Smooth muscle cell (in vitro differentiated cells): Measurements from ENCODE around the gene CD79B. TPM values are rescaled to one million over a fixed set of nuclear protein-coding genes. Genes with fewer than 3 reads are reported as not detected.

Experiments
- DNase-seq: peaks from one replicate; lab custom pipeline; 2025; ENCODE audit not compliant: unreplicated experiment; lab: John Stamatoyannopoulos, UW
- H2AFZ ChIP-seq: fragments of 200-600 bp; sonication (generic); 2 replicates; pipeline ENCODE4 v1.6.0; 2016; ENCODE audit warnings: antibody characterized with exemption, low read depth, mild to moderate bottlenecking
- H3F3A ChIP-seq: fragments of 200-600 bp; sonication (generic); 2 replicates; pipeline ENCODE4 v1.6.0; 2017; ENCODE audit warnings: antibody characterized with exemption, low read depth
- H3K27ac ChIP-seq: fragments of 200-600 bp; sonication (generic); 2 replicates; pipeline ENCODE4 v1.5.1; 2016; ENCODE audit warnings: low read depth, mild to moderate bottlenecking
- H3K27me3 ChIP-seq: fragments of 200-600 bp; sonication (generic); 2 replicates; pipeline ENCODE4 v1.6.1; 2016; ENCODE audit warnings: low read depth, mild to moderate bottlenecking
- H3K36me3 ChIP-seq: fragments of 200-600 bp; sonication (generic); 2 replicates; pipeline ENCODE4 v1.5.1; 2016; ENCODE audit warnings: low read depth
- H3K4me1 ChIP-seq: fragments of 200-600 bp; sonication (generic); 2 replicates; pipeline ENCODE4 v1.5.1; 2016; ENCODE audit warnings: low read depth
- H3K4me2 ChIP-seq: fragments of 200-600 bp; sonication (generic); 2 replicates; pipeline ENCODE4 v1.6.0; 2016; ENCODE audit warnings: mild to moderate bottlenecking
- H3K4me3 ChIP-seq: fragments of 200-600 bp; sonication (generic); 2 replicates; pipeline ENCODE4 v1.5.1; 2016; ENCODE audit warnings: mild to moderate bottlenecking
- H3K79me2 ChIP-seq: fragments of 200-600 bp; sonication (generic); 2 replicates; pipeline ENCODE4 v1.6.0; 2016; ENCODE audit warnings: low read depth, mild to moderate bottlenecking
- H3K9ac ChIP-seq: fragments of 200-600 bp; sonication (generic); 2 replicates; pipeline ENCODE4 v1.6.0; 2016; ENCODE audit warnings: low read depth
- H3K9me3 ChIP-seq: fragments of 200-600 bp; sonication (generic); replicated peaks from 2 replicates; pipeline ENCODE4 v1.5.1; 2016; ENCODE audit warnings: low read depth
- H4K20me1 ChIP-seq: fragments of 200-600 bp; sonication (generic); 2 replicates; pipeline ENCODE4 v1.6.0; 2016; ENCODE audit warnings: low read depth
- WGBS: methylation state at CpG from one replicate; pipeline ENCODE4 v1.1.7; 2016; ENCODE audit warnings: low lambda C conversion rate; 5-methylcytosine and 5-hydroxymethylcytosine counted together
- polyA plus RNA-seq: library from polyadenylated mRNA; unstranded; fragments of >200 nt; fragmentation: Nextera tagmentation; extraction: Ambion mirVana; gene quantifications from 2 replicates; pipeline ENCODE4 v1.2.1, GENCODE V29; 2016
- total RNA-seq: library from RNA; depleted of rRNA; stranded (reverse); fragments of >200 nt; gene quantifications from 2 replicates; pipeline ENCODE4 v1.2.3, GENCODE V29; 2014
- TF ChIP-seq, protein P1 (sequence below): fragments of 200-600 bp; sonication (generic); IDR thresholded peaks from 2 replicates; pipeline ENCODE4 v1.5.1; 2017; ENCODE audit warnings: borderline replicate concordance, mild to moderate bottlenecking, antibody characterized with exemption; ENCODE audit not compliant: insufficient read depth, poor library complexity, severe bottlenecking

CD79B gene
- total and polyA plus RNA-seq, 2 experiments from 2014 or later, result not detected

DNA sequence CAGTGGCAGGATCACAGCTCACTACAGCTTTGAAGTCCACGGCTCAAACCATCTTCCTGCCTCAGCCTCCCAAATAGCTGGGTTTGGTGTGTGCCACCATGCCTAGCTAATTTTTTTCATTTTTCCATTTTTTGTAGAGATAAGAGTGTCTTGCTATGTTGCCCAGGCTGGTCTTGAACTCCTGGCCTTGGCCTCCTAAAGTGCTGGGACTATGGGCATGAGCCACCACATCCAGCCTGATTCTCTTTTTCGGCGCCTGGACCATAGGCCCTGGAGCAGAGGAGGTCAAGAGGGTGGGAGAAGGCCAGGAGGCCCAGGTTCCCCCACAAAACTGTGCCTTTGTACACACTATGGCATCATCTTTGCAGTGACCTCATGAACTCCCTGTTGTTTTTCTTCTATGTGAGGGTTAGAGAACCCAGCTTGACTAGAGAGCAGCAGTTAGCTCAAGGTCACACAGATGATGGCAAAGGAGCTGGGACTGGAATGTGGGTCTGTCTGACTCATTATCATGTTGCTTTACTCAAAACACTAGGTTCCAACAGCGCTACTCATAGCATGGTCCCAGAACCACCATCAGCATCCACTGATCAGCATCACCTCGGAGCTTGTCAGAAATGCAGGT, 24.3 kb upstream of the CD79B start:
- Histone ChIP-seq H3K4me2 (no peak overlapping the region), H3K27ac (no peak overlapping the region), H4K20me1 (no peaks in the 10 kb centered on the region), H3K79me2 (no peaks in the 10 kb centered on the region), H2AFZ (no peak overlapping the region), H3K36me3 (no peaks in the 10 kb centered on the region), H3K9me3 (no peaks in the 10 kb centered on the region), H3F3A (no peaks in the 10 kb centered on the region), H3K9ac (no peak overlapping the region), H3K27me3 (no peaks in the 10 kb centered on the region), H3K4me1 (no peaks in the 10 kb centered on the region), H3K4me3 (no peak overlapping the region)
- DNase-seq, result no peak
- TF ChIP-seq, protein P1, sequence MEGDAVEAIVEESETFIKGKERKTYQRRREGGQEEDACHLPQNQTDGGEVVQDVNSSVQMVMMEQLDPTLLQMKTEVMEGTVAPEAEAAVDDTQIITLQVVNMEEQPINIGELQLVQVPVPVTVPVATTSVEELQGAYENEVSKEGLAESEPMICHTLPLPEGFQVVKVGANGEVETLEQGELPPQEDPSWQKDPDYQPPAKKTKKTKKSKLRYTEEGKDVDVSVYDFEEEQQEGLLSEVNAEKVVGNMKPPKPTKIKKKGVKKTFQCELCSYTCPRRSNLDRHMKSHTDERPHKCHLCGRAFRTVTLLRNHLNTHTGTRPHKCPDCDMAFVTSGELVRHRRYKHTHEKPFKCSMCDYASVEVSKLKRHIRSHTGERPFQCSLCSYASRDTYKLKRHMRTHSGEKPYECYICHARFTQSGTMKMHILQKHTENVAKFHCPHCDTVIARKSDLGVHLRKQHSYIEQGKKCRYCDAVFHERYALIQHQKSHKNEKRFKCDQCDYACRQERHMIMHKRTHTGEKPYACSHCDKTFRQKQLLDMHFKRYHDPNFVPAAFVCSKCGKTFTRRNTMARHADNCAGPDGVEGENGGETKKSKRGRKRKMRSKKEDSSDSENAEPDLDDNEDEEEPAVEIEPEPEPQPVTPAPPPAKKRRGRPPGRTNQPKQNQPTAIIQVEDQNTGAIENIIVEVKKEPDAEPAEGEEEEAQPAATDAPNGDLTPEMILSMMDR, result no peak
- 95% methylated on average over 5 of the region's 5 CpGs for WGBS

DNA sequence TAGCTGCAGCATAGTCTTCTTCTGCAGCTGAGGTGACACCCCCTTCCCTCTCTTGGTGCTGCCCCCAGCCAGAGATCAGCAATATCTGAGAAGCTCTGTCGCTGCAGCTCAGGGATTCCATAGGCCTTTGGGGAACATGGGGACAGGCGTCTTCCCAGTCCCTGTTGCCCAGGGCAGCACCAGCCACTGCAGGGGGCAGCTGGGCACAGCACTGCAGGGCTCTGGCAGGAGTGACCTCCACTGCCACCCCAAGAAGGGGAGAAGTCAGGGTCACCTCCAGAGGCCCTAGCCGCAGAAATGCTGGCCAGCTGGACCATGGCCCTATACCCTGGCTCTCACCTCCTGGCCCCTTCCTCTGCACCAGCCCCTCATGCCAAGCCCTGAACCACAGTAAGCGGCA, 23.7 kb upstream of the CD79B start:
- TF ChIP-seq, protein P1, result no peak
- no peaks in the 10 kb centered on the region for H3K36me3 ChIP-seq
- no peak overlapping the region for H3K4me3 ChIP-seq
- 87% methylated on average over 4 of the region's 4 CpGs for WGBS
- no peaks in the 10 kb centered on the region for H3K4me1 ChIP-seq
- H3K9ac ChIP-seq, result no peak overlapping the region
- no peaks in the 10 kb centered on the region for H3K27me3 ChIP-seq
- no peaks in the 10 kb centered on the region for H3K9me3 ChIP-seq
- no peak overlapping the region for H3K4me2 ChIP-seq
- no peaks in the 10 kb centered on the region for H3K79me2 ChIP-seq
- H4K20me1 ChIP-seq, result no peaks in the 10 kb centered on the region
- no peaks in the 10 kb centered on the region for H3F3A ChIP-seq
- no peak overlapping the region for H2AFZ ChIP-seq
- no peak overlapping the region for H3K27ac ChIP-seq
- no peak for DNase-seq

DNA sequence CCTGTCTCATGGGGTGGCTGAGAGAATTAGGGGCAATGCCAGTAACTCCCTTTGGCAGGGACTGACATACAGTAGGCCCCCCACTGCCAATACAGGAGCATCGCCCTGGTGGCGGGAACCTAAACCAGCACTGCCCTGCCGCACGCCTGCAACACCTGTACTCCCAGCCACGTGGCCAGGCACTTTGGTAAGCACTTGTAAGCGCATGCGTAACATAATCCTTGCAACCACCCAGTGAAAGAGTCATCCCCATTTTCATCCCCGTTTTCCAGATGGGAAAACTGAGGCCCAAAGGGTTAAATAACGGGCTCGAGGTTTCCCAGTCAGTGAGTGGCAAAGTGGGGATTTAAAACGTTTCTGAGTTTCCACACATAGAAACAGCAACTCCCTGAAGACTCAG, 23.1 kb upstream of the CD79B start:
- TF ChIP-seq, protein P1, result no peak
- no peaks in the 10 kb centered on the region for H3F3A ChIP-seq
- H3K36me3 ChIP-seq, result no peaks in the 10 kb centered on the region
- no peak overlapping the region for H3K27ac ChIP-seq
- no peaks in the 10 kb centered on the region for H4K20me1 ChIP-seq
- WGBS, result 86% methylated on average over 11 of the region's 11 CpGs
- no peaks in the 10 kb centered on the region for H3K4me1 ChIP-seq
- no peak overlapping the region for H2AFZ ChIP-seq
- no peak overlapping the region for H3K9ac ChIP-seq
- H3K27me3 ChIP-seq, result no peaks in the 10 kb centered on the region
- H3K79me2 ChIP-seq, result no peaks in the 10 kb centered on the region
- no peak for DNase-seq
- no peak overlapping the region for H3K4me2 ChIP-seq
- H3K4me3 ChIP-seq, result no peak overlapping the region
- H3K9me3 ChIP-seq, result no peaks in the 10 kb centered on the region

DNA sequence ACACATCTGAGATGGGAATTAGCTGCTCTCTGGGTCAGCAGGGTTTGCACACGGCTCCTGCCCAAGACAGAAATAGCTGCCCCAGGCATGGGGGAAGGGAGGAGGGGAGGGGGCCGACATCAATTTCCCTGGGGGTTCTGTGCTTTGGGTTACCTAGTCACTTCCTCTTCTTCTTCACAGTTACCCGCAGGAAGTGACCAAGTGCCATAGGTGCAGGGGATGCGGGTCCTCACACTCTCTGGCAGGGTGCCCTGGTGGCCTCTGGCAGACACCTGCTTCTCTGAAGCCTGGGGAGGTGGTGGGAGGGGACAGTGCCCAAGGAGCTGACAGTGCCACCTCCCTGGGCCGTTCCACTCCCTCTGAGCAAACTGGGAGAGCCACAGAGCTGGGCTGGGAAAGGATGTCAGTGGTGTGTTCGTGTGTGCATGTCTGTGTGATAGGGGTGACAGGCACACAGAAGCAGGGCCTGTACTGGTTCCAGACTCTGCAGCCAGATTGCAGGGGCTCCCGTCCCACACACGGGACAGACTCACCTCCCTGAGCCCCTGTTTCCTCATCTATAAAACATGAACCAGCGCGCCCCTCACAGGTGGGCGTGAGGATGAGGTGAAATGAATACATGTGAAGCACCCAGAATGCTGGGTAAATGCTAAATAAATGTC, 22.4 kb upstream of the CD79B start:
- no peaks in the 10 kb centered on the region for H3F3A ChIP-seq
- no peaks in the 10 kb centered on the region for H3K79me2 ChIP-seq
- H3K9me3 ChIP-seq, result no peaks in the 10 kb centered on the region
- no peak overlapping the region for H3K4me3 ChIP-seq
- H3K36me3 ChIP-seq, result no peaks in the 10 kb centered on the region
- H3K27me3 ChIP-seq, result no peaks in the 10 kb centered on the region
- H3K4me1 ChIP-seq, result no peaks in the 10 kb centered on the region
- WGBS, result 80% methylated on average over 11 of the region's 11 CpGs
- no peak overlapping the region for H2AFZ ChIP-seq
- no peaks in the 10 kb centered on the region for H4K20me1 ChIP-seq
- DNase-seq, result no peak
- TF ChIP-seq, protein P1, result no peak
- H3K27ac ChIP-seq, result no peak overlapping the region
- H3K9ac ChIP-seq, result no peak overlapping the region
- no peak overlapping the region for H3K4me2 ChIP-seq
